ENCODE measurements around the gene DHX36.

DHX36 gene

DNA sequence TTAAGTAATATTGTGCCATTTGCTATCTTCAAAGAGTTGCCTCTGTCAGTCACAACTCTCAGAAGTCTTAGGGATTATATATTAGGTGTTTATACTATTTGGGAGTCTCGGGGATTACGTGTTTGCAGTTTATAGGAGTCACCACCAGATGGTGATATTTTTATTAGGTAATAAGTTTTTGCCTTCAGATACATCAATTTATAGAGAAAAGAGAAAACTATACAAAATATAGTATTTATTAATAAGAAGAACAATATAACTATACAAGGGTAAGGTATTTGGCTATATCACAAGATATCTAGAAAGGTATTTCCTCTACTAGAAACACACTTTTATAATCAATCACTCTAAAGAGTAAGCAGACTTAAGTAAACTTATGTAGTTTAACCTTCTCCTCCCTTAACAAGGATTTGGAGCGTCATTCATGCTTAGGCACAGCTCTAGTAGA is 10.7 kb upstream of the DHX36 start:
- Histone ChIP-seq H3K27me3 (ENCODE audit: insufficient read depth, low read length, poor library complexity, severe bottlenecking) (peaks cover 13% of the 10 kb centered on the region), H3K9me3 (ENCODE audit: insufficient read depth, low read depth, low read length) (no peaks in the 10 kb centered on the region), H3K4me1 (ENCODE audit: insufficient read depth, low read length, poor library complexity, severe bottlenecking) (no peaks in the 10 kb centered on the region), H4K20me1 (ENCODE audit: insufficient read depth, low read length, poor library complexity, severe bottlenecking) (no peaks in the 10 kb centered on the region), H3K9ac (ENCODE audit: low read depth, low read length, poor library complexity, severe bottlenecking) (no peak overlapping the region), H3K4me2 (ENCODE audit: low read depth, low read length, poor library complexity, severe bottlenecking) (no peak overlapping the region), H3K79me2 (ENCODE audit: insufficient read depth, low read length) (no peaks in the 10 kb centered on the region), H3K9me2 (replicated peaks; ENCODE audit: low read depth, low read length) (no peaks in the 10 kb centered on the region), H2AFZ (ENCODE audit: low read length) (no peak overlapping the region), H3K36me3 (ENCODE audit: insufficient read depth, low read length) (no peaks in the 10 kb centered on the region), H3K4me3 (ENCODE audit: low read length, poor library complexity, severe bottlenecking) (no peak overlapping the region), H3F3A (ENCODE audit: low read depth) (no peaks in the 10 kb centered on the region)
- TF ChIP-seq EZH2phosphoT487 (IDR thresholded peaks at IDR 0.05; ENCODE audit: borderline replicate concordance), result no peak
- peak; percentile 59 for TF ChIP-seq CTCF (conservative IDR thresholded peaks at IDR 0.05; ENCODE audit: low read length)

- no peak overlapping the region for H3K4me3 ChIP-seq (ENCODE audit: low read length, poor library complexity, severe bottlenecking)
- no peaks in the 10 kb centered on the region for H3K9me2 ChIP-seq (replicated peaks; ENCODE audit: low read depth, low read length)
- peaks cover 33% of the 10 kb centered on the region for H3K27me3 ChIP-seq (ENCODE audit: insufficient read depth, low read length, poor library complexity, severe bottlenecking)
- no peak overlapping the region for H2AFZ ChIP-seq (ENCODE audit: low read length)
- H3K9me3 ChIP-seq (ENCODE audit: insufficient read depth, low read depth, low read length), result no peaks in the 10 kb centered on the region
- no peaks in the 10 kb centered on the region for H3F3A ChIP-seq (ENCODE audit: low read depth)
- TF ChIP-seq CTCF (conservative IDR thresholded peaks at IDR 0.05; ENCODE audit: low read length), result no peak
- TF ChIP-seq EZH2phosphoT487 (IDR thresholded peaks at IDR 0.05; ENCODE audit: borderline replicate concordance), result no peak
- H4K20me1 ChIP-seq (ENCODE audit: insufficient read depth, low read length, poor library complexity, severe bottlenecking), result peaks cover 6% of the 10 kb centered on the region
- H3K79me2 ChIP-seq (ENCODE audit: insufficient read depth, low read length), result peaks cover 14% of the 10 kb centered on the region
- no peaks in the 10 kb centered on the region for H3K36me3 ChIP-seq (ENCODE audit: insufficient read depth, low read length)
- H3K4me1 ChIP-seq (ENCODE audit: insufficient read depth, low read length, poor library complexity, severe bottlenecking), result peaks cover under 1% of the 10 kb centered on the region
- H3K9ac ChIP-seq (ENCODE audit: low read depth, low read length, poor library complexity, severe bottlenecking), result no peak overlapping the region
- H3K4me2 ChIP-seq (ENCODE audit: low read depth, low read length, poor library complexity, severe bottlenecking), result no peak overlapping the region
These were observed 3.6 kb upstream of the DHX36 start for GRCh38 chr3:154327871-154328270.

- Histone ChIP-seq H4K20me1 (ENCODE audit: insufficient read depth, low read length, poor library complexity, severe bottlenecking) (peaks cover 35% of the 10 kb centered on the region), H3K4me2 (ENCODE audit: low read depth, low read length, poor library complexity, severe bottlenecking) (peak overlapping the region; percentile 93), H3K9me3 (ENCODE audit: insufficient read depth, low read depth, low read length) (no peaks in the 10 kb centered on the region), H3F3A (ENCODE audit: low read depth) (no peaks in the 10 kb centered on the region), H3K9me2 (replicated peaks; ENCODE audit: low read depth, low read length) (no peaks in the 10 kb centered on the region), H3K4me3 (ENCODE audit: low read length, poor library complexity, severe bottlenecking) (peak overlapping the region; percentile 88), H2AFZ (ENCODE audit: low read length) (peak overlapping the region; percentile 93), H3K27me3 (ENCODE audit: insufficient read depth, low read length, poor library complexity, severe bottlenecking) (peaks cover 19% of the 10 kb centered on the region), H3K9ac (ENCODE audit: low read depth, low read length, poor library complexity, severe bottlenecking) (no peak overlapping the region), H3K79me2 (ENCODE audit: insufficient read depth, low read length) (peaks cover 43% of the 10 kb centered on the region), H3K36me3 (ENCODE audit: insufficient read depth, low read length) (no peaks in the 10 kb centered on the region), H3K4me1 (ENCODE audit: insufficient read depth, low read length, poor library complexity, severe bottlenecking) (peaks cover 28% of the 10 kb centered on the region)
- TF ChIP-seq EZH2phosphoT487 (IDR thresholded peaks at IDR 0.05; ENCODE audit: borderline replicate concordance) (no peak), CTCF (conservative IDR thresholded peaks at IDR 0.05; ENCODE audit: low read length) (no peak)
These were observed 632 bp upstream of the DHX36 start for GRCh38 chr3:154324919-154325318.
